ENCODE measurements around the gene PCBP2.
"Not testable (repeated sequence)": the region's sequence is repeated elsewhere in the genome, so short reads cannot be mapped to it uniquely, and the experiment has no call there.

The PCBP2 gene

GRCh38 chr12:53480491-53481442, 28.9 kb downstream of the PCBP2 start:
- H3K4me3 ChIP-seq (ENCODE audit: low read depth, low read length) = no peak overlapping the region
- no peak for DNase-seq (ENCODE audit: low read depth)
- no peak for TF ChIP-seq CTCF (IDR thresholded peaks at IDR 0.05; ENCODE audit: low read depth, low read length, missing control alignments)
- in situ Hi-C loops (cut with HindIII; ENCODE audit: low sequenced_read_pairs) = no loop called here

- in situ Hi-C loops (cut with HindIII; ENCODE audit: low sequenced_read_pairs); H3K4me3 ChIP-seq (ENCODE audit: low read depth, low read length); DNase-seq (ENCODE audit: low read depth): not testable (repeated sequence)
Observed at GRCh38 chr12:53481458-53481857, 29.6 kb downstream of the PCBP2 start.

- no peak for DNase-seq (ENCODE audit: low read depth)
- H3K4me3 ChIP-seq (ENCODE audit: low read depth, low read length) = no peak overlapping the region
- in situ Hi-C loops (cut with HindIII; ENCODE audit: low sequenced_read_pairs) = no loop called here
- TF ChIP-seq CTCF (IDR thresholded peaks at IDR 0.05; ENCODE audit: low read depth, low read length, missing control alignments) = peak; percentile 25
Observed at GRCh38 chr12:53481939-53482586, 30.2 kb downstream of the PCBP2 start.

GRCh38 chr12:53482626-53483168, 30.8 kb downstream of the PCBP2 start:
- no peak overlapping the region for H3K4me3 ChIP-seq (ENCODE audit: low read depth, low read length)
- in situ Hi-C loops (cut with HindIII; ENCODE audit: low sequenced_read_pairs) = no loop called here

GRCh38 chr12:53483225-53483978, 31.5 kb downstream of the PCBP2 start:
- no peak for DNase-seq (ENCODE audit: low read depth)
- in situ Hi-C loops (cut with HindIII; ENCODE audit: low sequenced_read_pairs) = no loop called here
- no peak for TF ChIP-seq CTCF (IDR thresholded peaks at IDR 0.05; ENCODE audit: low read depth, low read length, missing control alignments)
- H3K4me3 ChIP-seq (ENCODE audit: low read depth, low read length) = no peak overlapping the region

More at GRCh38 chr12:53482626-53483168, 30.8 kb downstream of the PCBP2 start:
- DNase-seq (ENCODE audit: low read depth) = no peak
- TF ChIP-seq CTCF (IDR thresholded peaks at IDR 0.05; ENCODE audit: low read depth, low read length, missing control alignments) = no peak

- no peak for TF ChIP-seq CTCF (IDR thresholded peaks at IDR 0.05; ENCODE audit: low read depth, low read length, missing control alignments)
- in situ Hi-C loops (cut with HindIII; ENCODE audit: low sequenced_read_pairs) = no loop called here
- no peak overlapping the region for H3K4me3 ChIP-seq (ENCODE audit: low read depth, low read length)
- DNase-seq (ENCODE audit: low read depth) = no peak
Observed at GRCh38 chr12:53483979-53484377, 32.1 kb downstream of the PCBP2 start.
